Caco-2 (cell line): ENCODE measurements around the gene KRT1. TPM values are rescaled to one million over a fixed set of nuclear protein-coding genes. Genes with fewer than 3 reads are reported as not detected.

Source experiments
- BruUV-seq: library from RNA; stranded (reverse); fragments of 400-500 nt; replicated peaks from 2 replicates; lab custom pipeline; 2021; lab: Mats Ljungman, UMichigan
- CTCF ChIA-PET: fragments of 300-600 bp; sonication (Branson Sonifier 250); formaldehyde crosslinking; loops from one replicate; lab custom pipeline; 2022; ENCODE audit warnings: antibody characterized with exemption; lab: Charles Lee
- POLR2A ChIA-PET: fragments of 300-600 bp; sonication (Branson Sonifier 250); formaldehyde crosslinking; loops from one replicate; lab custom pipeline; 2022; ENCODE audit warnings: antibody characterized with exemption; lab: Charles Lee
- DNase-seq, 2 experiments: peaks; one replicate each; pipeline versions ENCODE4 v3.0.0 to v3.0.0-alpha.2; 2020 to 2022
- H3K27me3 ChIP-seq: replicated peaks from 2 replicates; pipeline ENCODE4 v1.6.0; 2011; ENCODE audit warnings: low read length; ENCODE audit not compliant: control insufficient read depth, insufficient read depth
- H3K36me3 ChIP-seq: 2 replicates; pipeline ENCODE4 v1.5.1; 2011; ENCODE audit warnings: low read length; ENCODE audit not compliant: control insufficient read depth, insufficient read depth
- H3K4me1 ChIP-seq: fragments of 250-450 bp; sonication (Bioruptor Pico); 2 replicates; pipeline ENCODE4 v1.5.1; 2020; ENCODE audit warnings: mild to moderate bottlenecking
- H3K4me3 ChIP-seq: 2 replicates; pipeline ENCODE4 v1.5.1; 2011; ENCODE audit warnings: low read depth, mild to moderate bottlenecking, control low read depth, low read length
- H3K9me3 ChIP-seq: fragments of 250-450 bp; sonication (Bioruptor Pico); 2 replicates; pipeline ENCODE4 v1.5.1; 2020; ENCODE audit warnings: mild to moderate bottlenecking, moderate library complexity
- H3K27ac Mint-ChIP-seq: one replicate; pipeline ENCODE4 v1.8.0; 2022; ENCODE audit warnings: mixed read lengths; ENCODE audit not compliant: unreplicated experiment
- H3K27me3 Mint-ChIP-seq: one replicate; pipeline ENCODE4 v1.8.0; 2022; ENCODE audit warnings: mixed read lengths; ENCODE audit not compliant: insufficient read depth, unreplicated experiment
- H3K36me3 Mint-ChIP-seq: one replicate; pipeline ENCODE4 v1.8.0; 2022; ENCODE audit warnings: mild to moderate bottlenecking, mixed read lengths; ENCODE audit not compliant: insufficient read depth, unreplicated experiment
- H3K4me1 Mint-ChIP-seq: one replicate; pipeline ENCODE4 v1.8.0; 2022; ENCODE audit warnings: low read depth, mixed read lengths; ENCODE audit not compliant: unreplicated experiment
- H3K4me3 Mint-ChIP-seq: one replicate; pipeline ENCODE4 v1.8.0; 2022; ENCODE audit warnings: mild to moderate bottlenecking, moderate library complexity, mixed read lengths; ENCODE audit not compliant: unreplicated experiment
- H3K9me3 Mint-ChIP-seq: one replicate; pipeline ENCODE4 v1.8.0; 2022; ENCODE audit warnings: mixed read lengths; ENCODE audit not compliant: unreplicated experiment
- CTCF ChIP-seq, 2 experiments: fragments of 200-600 bp in 1 of 2; IDR thresholded peaks; 1 replicate in 1 of 2; 2 replicates in 1 of 2; pipeline versions ENCODE4 v1.5.1 to v1.8.0; 2011 to 2022; ENCODE audit warnings: antibody characterized with exemption in 1 of 2, control low read depth in 1 of 2, inconsistent platforms in 1 of 2, low read depth in 1 of 2, low read length in 1 of 2, mild to moderate bottlenecking in 1 of 2, moderate library complexity in 1 of 2; ENCODE audit not compliant: insufficient read depth in 1 of 2, severe bottlenecking in 1 of 2, unreplicated experiment in 1 of 2
- intact Hi-C: fragments of 100-400 bp; cut with micrococcal nuclease; formaldehyde crosslinking; loops from one replicate; pipeline ENCODE4 v1.10.0; 2022; ENCODE audit not compliant: unreplicated experiment
- total RNA-seq: library from RNA; stranded (reverse); gene quantifications from 2 replicates; pipeline ENCODE4 v1.2.3, GENCODE V29; 2022

Gene KRT1
- total RNA-seq, 1 experiment from 2014 or later = 0.20 TPM

DNA sequence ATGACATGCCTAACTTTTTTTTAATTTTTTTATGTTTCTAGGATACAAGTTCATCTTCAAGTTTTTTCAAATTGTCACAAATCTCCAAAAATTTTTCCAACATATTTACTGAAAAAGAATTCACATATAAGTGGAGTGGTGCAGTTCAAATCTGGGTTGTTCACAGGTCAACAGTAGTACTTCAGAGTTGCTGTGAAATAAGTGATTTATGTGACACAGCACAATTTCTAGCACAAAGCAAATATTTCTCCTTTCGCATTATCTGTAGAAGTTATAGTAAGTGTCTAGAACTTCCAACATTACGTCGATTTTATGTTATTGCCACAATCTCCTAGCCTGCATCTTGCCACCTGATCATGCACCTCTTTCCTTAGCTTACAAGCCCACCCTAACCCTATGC, 18.5 kb downstream of the KRT1 start:
- BruUV-seq = no TSS peak
- Mint-ChIP-seq H3K4me1 (no peaks in the 10 kb centered on the region), H3K27ac (no peak overlapping the region), H3K4me3 (no peak overlapping the region), H3K27me3 (peaks cover 28% of the 10 kb centered on the region), H3K36me3 (no peaks in the 10 kb centered on the region), H3K9me3 (no peaks in the 10 kb centered on the region)
- H3K36me3 ChIP-seq = no peaks in the 10 kb centered on the region
- no peaks in the 10 kb centered on the region for H3K4me1 ChIP-seq
- ChIA-PET POLR2A (no interaction called here), CTCF (no interaction called here)
- no peaks in the 10 kb centered on the region for H3K9me3 ChIP-seq
- H3K4me3 ChIP-seq = no peak overlapping the region
- TF ChIP-seq CTCF (IDR thresholded peaks at IDR 0.05; ENCODE audit: insufficient read depth in 1 of 2, low read depth in 1 of 2, low read length in 1 of 2, severe bottlenecking in 1 of 2, unreplicated experiment in 1 of 2) = no peak
- intact Hi-C loops = no loop called here
- no peak for DNase-seq
- no peaks in the 10 kb centered on the region; the same call in none of the 2 replicates for H3K27me3 ChIP-seq

- no peak overlapping the region for H3K4me3 Mint-ChIP-seq
- no peak for TF ChIP-seq CTCF (IDR thresholded peaks at IDR 0.05; ENCODE audit: insufficient read depth in 1 of 2, low read depth in 1 of 2, low read length in 1 of 2, severe bottlenecking in 1 of 2, unreplicated experiment in 1 of 2)
- no peak overlapping the region for H3K27ac Mint-ChIP-seq
Observed at GRCh38 chr12:52660934-52661499, 19.2 kb downstream of the KRT1 start.

DNA sequence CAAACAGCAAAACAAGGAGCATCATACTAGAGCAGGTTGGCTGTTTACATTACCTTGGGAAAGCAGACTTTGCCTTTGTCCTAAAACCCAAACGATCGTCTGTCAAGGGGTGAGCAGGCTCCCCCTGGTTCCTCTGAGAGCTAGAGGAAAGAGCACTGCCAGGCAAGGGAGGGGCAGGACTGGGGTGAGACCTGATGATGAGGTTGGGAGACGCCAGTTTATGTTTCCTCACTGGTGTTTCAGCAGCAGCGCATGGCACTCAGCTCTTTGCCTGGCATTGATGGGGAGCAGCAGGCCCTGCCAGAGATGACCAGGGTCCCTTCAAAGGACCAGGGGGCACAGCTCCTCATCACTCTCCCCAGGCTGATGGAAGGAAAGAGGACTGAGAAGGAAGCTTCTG, 20.3 kb downstream of the KRT1 start:
- Histone ChIP-seq H3K4me3 (no peak overlapping the region), H3K36me3 (no peaks in the 10 kb centered on the region), H3K9me3 (no peaks in the 10 kb centered on the region), H3K27me3 (no peaks in the 10 kb centered on the region; the same call in none of the 2 replicates), H3K4me1 (no peaks in the 10 kb centered on the region)
- Mint-ChIP-seq H3K9me3 (no peaks in the 10 kb centered on the region), H3K27me3 (peaks cover 29% of the 10 kb centered on the region), H3K4me1 (no peaks in the 10 kb centered on the region), H3K4me3 (no peak overlapping the region), H3K36me3 (no peaks in the 10 kb centered on the region), H3K27ac (no peak overlapping the region)
- no peak for TF ChIP-seq CTCF (IDR thresholded peaks at IDR 0.05; ENCODE audit: insufficient read depth in 1 of 2, low read depth in 1 of 2, low read length in 1 of 2, severe bottlenecking in 1 of 2, unreplicated experiment in 1 of 2)
- ChIA-PET CTCF (no interaction called here), POLR2A (no interaction called here)
- DNase-seq = no peak
- intact Hi-C loops = no loop called here
- no TSS peak for BruUV-seq

More at GRCh38 chr12:52660934-52661499, 19.2 kb downstream of the KRT1 start:
- ChIA-PET CTCF (interaction anchor here (0.6 kb wide), 1 partner anchor 182 kb away, joined by 3 read pairs; no protein-coding TSS in a partner anchor), POLR2A (no interaction called here)
- H3K9me3 Mint-ChIP-seq = no peaks in the 10 kb centered on the region
- no peaks in the 10 kb centered on the region for H3K36me3 Mint-ChIP-seq
- DNase-seq = no peak
- peaks cover 31% of the 10 kb centered on the region for H3K27me3 Mint-ChIP-seq
- H3K4me1 ChIP-seq = no peaks in the 10 kb centered on the region
- no peaks in the 10 kb centered on the region for H3K9me3 ChIP-seq
- no peaks in the 10 kb centered on the region; the same call in none of the 2 replicates for H3K27me3 ChIP-seq
- H3K4me1 Mint-ChIP-seq = no peaks in the 10 kb centered on the region
- BruUV-seq = no TSS peak
- H3K4me3 ChIP-seq = no peak overlapping the region
- intact Hi-C loops = no loop called here
- no peaks in the 10 kb centered on the region for H3K36me3 ChIP-seq
